OCI-LY3 (cell line): Measurements from ENCODE around the gene ZDHHC19.

ENCODE experiments used
- CTCF ChIP-seq: fragments of 200-600, 300-600 bp; sonication (generic); IDR thresholded peaks from 2 replicates; pipeline ENCODE4 v1.5.1; 2014; ENCODE audit warnings: antibody characterized with exemption, low read length, low read depth
- EZH2phosphoT487 ChIP-seq: fragments of 200-600 bp; shearing (Covaris generic); IDR thresholded peaks from 2 replicates; pipeline ENCODE4 v1.6.1; 2018; ENCODE audit warnings: antibody characterized with exemption, mixed run types, low read depth

- TF ChIP-seq CTCF (no peak), EZH2phosphoT487 (no peak)
Measured at GRCh38 chr3:196189566-196190347, 21.4 kb downstream of the ZDHHC19 start.
